Neural crest cell (in vitro differentiated cells): Measurements from ENCODE around the gene DSN1. TPM values are rescaled to one million over a fixed set of nuclear protein-coding genes. Genes with fewer than 3 reads are reported as not detected.

Source experiments
- DNase-seq: peaks from one replicate; pipeline ENCODE4 v3.0.0; 2021; ENCODE audit warnings: low read depth, mixed read lengths, low spot score
- H3K27ac Mint-ChIP-seq: one replicate; pipeline ENCODE4 v1.8.0; 2021; ENCODE audit warnings: mild to moderate bottlenecking, mixed read lengths; ENCODE audit not compliant: unreplicated experiment
- H3K27me3 Mint-ChIP-seq: 2 replicates; pipeline ENCODE4 v1.8.0; 2021; ENCODE audit warnings: low read depth, mild to moderate bottlenecking, mixed read lengths
- H3K36me3 Mint-ChIP-seq: 2 replicates; pipeline ENCODE4 v1.8.0; 2021; ENCODE audit warnings: low read depth, mild to moderate bottlenecking, mixed read lengths
- H3K4me1 Mint-ChIP-seq: 2 replicates; pipeline ENCODE4 v1.8.0; 2021; ENCODE audit warnings: mixed read lengths
- H3K4me3 Mint-ChIP-seq: one replicate; pipeline ENCODE4 v1.8.0; 2021; ENCODE audit warnings: mild to moderate bottlenecking, mixed read lengths
- H3K9me3 Mint-ChIP-seq: 2 replicates; pipeline ENCODE4 v1.8.0; 2021; ENCODE audit warnings: mixed read lengths
- CTCF ChIP-seq: fragments of 200-600 bp; sonication (generic); conservative IDR thresholded peaks from 2 replicates; pipeline ENCODE4 v1.5.0; 2021; ENCODE audit warnings: antibody characterized with exemption, mild to moderate bottlenecking
- total RNA-seq: library from RNA; stranded (reverse); gene quantifications from 2 replicates; pipeline ENCODE4 v1.2.1, GENCODE V29; 2021

Gene DSN1
- total RNA-seq, 1 donor from 2014 or later = 30.6 TPM

DNA sequence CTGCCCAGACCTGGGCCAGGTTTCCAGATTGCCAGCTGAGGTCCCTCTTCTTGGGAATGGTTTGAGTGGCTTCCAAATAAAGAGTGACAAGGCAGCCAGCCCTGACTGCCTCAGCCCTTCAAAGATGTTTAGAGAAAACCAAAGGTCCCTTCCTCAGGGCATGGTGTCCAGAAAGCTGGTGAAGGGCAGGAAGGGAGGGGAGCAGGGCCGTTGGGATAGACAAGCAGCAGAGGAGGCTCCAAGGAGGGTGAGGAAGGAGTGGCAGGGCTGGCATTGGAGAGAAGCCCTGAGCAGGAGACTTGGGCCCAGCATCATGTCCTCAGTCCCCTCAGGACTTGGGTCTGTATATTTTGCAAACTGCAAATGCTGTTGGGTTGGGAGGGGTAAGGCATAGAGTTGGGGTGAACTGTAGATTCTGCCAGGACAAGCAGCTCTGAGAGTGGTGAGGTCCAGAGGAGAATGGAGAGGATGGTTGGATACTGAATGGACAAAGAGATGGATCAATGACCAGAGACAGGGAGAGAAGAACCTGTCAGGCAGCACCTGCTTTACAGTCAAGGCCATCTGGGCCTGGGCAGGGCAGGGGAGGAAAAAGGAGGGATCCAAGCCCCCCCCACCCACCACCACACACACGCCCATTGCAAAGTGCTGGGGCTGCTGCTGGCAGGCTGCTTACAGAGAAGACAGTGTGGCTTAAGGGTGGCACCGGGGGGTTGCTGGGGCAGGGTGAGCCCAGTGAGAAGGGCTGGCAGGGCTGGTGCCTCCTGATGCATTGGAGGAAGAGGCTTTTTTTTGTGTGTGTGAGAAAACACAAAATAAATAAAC, 5.5 kb upstream of the DSN1 start:
- Mint-ChIP-seq H3K9me3 (no peaks in the 10 kb centered on the region), H3K36me3 (peaks cover 9% of the 10 kb centered on the region), H3K27me3 (no peaks in the 10 kb centered on the region), H3K4me1 (peaks cover 13% of the 10 kb centered on the region), H3K27ac (peak overlapping the region; percentile 19), H3K4me3 (no peak overlapping the region)
- DNase-seq = no peak
- TF ChIP-seq CTCF = no peak

DNA sequence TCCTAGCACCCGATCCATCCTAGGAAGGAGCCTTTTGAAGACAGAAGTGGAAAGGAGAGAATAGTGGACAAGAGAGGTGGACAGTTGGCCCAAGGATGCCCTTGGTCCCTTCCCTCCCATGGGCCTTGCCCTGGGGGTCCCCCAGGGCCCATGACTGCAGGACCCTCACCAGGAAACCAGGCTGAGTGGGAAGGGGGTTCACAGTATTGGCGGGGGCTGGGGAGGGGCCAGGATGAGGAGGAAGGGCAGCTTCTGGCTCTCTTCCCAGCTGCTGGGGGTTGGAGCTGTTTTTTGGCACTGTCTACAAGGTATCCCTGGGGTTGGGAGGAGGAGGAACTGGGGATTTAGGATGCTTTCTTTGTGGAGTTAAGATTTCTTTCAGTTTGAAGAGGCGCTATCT, 4.0 kb upstream of the DSN1 start:
- Mint-ChIP-seq H3K36me3 (peaks cover under 1% of the 10 kb centered on the region), H3K4me3 (no peak overlapping the region), H3K9me3 (no peaks in the 10 kb centered on the region), H3K27me3 (peaks cover 3% of the 10 kb centered on the region), H3K4me1 (peaks cover 25% of the 10 kb centered on the region), H3K27ac (peak overlapping the region; percentile 79)
- no peak for TF ChIP-seq CTCF
- DNase-seq = no peak

GRCh38 chr20:36777167-36777566, 3.6 kb upstream of the DSN1 start:
- Mint-ChIP-seq H3K27ac (peak overlapping the region; percentile 79), H3K4me1 (peaks cover 28% of the 10 kb centered on the region), H3K9me3 (no peaks in the 10 kb centered on the region), H3K36me3 (no peaks in the 10 kb centered on the region), H3K4me3 (no peak overlapping the region), H3K27me3 (peaks cover 3% of the 10 kb centered on the region)
- no peak for DNase-seq
- no peak for TF ChIP-seq CTCF

DNA sequence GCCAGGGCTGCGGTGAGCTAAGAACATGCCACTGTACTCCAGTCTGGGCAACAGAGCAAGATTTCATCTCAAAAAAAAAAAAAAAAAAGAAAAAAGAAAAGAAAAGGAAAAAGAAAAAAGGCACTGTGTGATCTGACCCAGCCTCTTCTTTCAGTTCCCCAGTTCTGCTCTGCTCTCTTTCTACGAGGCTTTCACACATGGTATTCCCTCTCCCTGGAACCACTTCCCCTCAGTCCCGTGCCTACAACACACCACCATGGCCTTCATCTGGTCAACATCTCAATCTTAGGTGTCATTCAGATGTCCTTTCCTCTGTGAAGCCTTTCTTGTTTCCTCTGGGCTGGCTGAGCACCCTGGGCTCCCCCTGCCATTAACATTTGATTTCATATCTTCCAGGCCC, 2.3 kb upstream of the DSN1 start:
- H3K27me3 Mint-ChIP-seq = peaks cover 3% of the 10 kb centered on the region
- no peak overlapping the region for H3K27ac Mint-ChIP-seq
- peak overlapping the region; percentile 85 for H3K4me3 Mint-ChIP-seq
- H3K36me3 Mint-ChIP-seq = no peaks in the 10 kb centered on the region
- DNase-seq = no peak
- no peaks in the 10 kb centered on the region for H3K9me3 Mint-ChIP-seq
- H3K4me1 Mint-ChIP-seq = peaks cover 32% of the 10 kb centered on the region
- no peak for TF ChIP-seq CTCF

DNA sequence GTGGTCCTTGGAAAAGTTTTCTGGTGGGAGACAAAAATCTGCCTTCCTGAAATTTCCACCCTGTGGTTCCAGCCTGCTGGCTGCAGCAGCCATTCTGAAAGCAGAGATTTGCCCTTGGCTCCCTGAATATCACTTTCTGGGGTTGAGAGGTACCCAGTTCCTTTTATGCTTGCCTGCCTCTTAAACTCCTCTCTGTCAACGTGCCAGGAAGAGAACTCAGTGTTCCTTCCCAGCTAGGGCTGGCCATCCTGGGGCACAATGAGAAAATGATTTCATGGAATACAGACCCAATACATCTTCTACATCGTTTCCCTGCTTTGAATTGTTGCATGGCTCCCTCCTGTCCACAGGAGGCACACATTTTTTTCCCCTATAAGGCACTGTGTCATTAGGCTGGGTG, 1.6 kb upstream of the DSN1 start:
- Mint-ChIP-seq H3K4me1 (peaks cover 36% of the 10 kb centered on the region), H3K27ac (no peak overlapping the region), H3K36me3 (no peaks in the 10 kb centered on the region), H3K9me3 (no peaks in the 10 kb centered on the region), H3K27me3 (peaks cover 3% of the 10 kb centered on the region), H3K4me3 (peak overlapping the region; percentile 89)
- DNase-seq = no peak
- TF ChIP-seq CTCF = no peak
